BE2C (cell line): ENCODE measurements around the gene PRKX. TPM values are rescaled to one million over a fixed set of nuclear protein-coding genes. Genes with fewer than 3 reads are reported as not detected.
"Not testable (repeated sequence)": the region's sequence is repeated elsewhere in the genome, so short reads cannot be mapped to it uniquely, and the experiment has no call there.

Experiments
- DNase-seq: peaks from one replicate; pipeline ENCODE4 v3.0.0-alpha.2; 2020
- H3K27me3 ChIP-seq: fragments of 250-450 bp; sonication (Bioruptor Pico); 2 replicates; pipeline ENCODE4 v1.5.1; 2020; ENCODE audit warnings: mild to moderate bottlenecking
- H3K36me3 ChIP-seq: fragments of 250-450 bp; sonication (Bioruptor Pico); 2 replicates; pipeline ENCODE4 v1.5.1; 2020; ENCODE audit warnings: mild to moderate bottlenecking
- H3K4me1 ChIP-seq: fragments of 250-450 bp; sonication (Bioruptor Pico); 2 replicates; pipeline ENCODE4 v1.5.1; 2020
- H3K4me3 ChIP-seq: 2 replicates; pipeline ENCODE4 v1.5.1; 2011; ENCODE audit warnings: low read depth, low read length
- H3K9me3 ChIP-seq: fragments of 250-450 bp; sonication (Bioruptor Pico); 2 replicates; pipeline ENCODE4 v1.5.1; 2020
- CTCF ChIP-seq: IDR thresholded peaks from 2 replicates; pipeline ENCODE4 v1.5.1; 2012; ENCODE audit warnings: mild to moderate bottlenecking, low read depth, low read length
- polyA plus RNA-seq: library from polyadenylated mRNA; unstranded; fragments of >200 nt; gene quantifications from one replicate; pipeline ENCODE4 v1.2.1, GENCODE V29; 2012; ENCODE audit warnings: low read depth, missing spikeins; ENCODE audit not compliant: insufficient read length, insufficient read depth

The PRKX gene
- 11.8 TPM for polyA plus RNA-seq

DNA sequence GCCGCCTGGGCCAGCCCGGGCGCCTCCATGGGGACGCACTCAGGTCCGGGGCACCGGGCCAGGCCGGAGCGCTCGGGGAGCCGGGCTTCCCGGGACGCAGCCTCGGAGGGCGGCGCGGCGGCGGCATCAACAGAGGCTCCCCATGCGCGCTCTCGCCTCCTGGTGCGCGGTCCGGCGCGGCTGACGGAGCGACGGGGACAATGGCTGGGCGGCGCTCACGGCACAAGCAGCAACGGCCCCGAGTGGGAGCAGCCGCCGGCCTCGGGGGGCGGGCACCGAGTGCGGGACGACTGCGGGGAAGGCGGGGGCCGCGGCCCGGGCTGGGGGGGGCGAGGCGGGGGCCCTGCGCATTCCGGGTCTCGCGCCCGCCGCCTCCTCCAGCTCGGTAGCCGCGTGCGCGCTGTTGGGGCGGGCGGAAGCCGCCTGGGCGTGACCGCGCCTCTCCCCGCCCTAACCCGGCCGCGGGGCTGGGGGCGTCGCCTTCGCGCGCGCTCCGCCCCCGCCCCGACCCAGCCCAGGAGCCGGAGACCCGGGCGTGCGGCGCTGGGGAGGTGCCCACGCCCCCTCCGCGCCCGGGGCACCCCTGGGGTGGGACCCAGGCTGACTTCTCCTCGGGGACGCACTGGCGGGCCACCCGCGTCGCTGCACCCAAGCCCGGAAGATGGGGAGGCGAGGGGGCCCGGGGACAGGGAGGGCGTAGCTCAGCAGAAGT, at the start of gene PRKX:
TSS of gene PRKX (minus strand) at position 425 of the 712 bp plus-strand sequence. CDS start at position 29, 396 bp downstream.
- H3K36me3 ChIP-seq: no peaks in the 10 kb centered on the region
- H3K4me1 ChIP-seq: no peaks in the 10 kb centered on the region
- TF ChIP-seq CTCF: no peak
- DNase-seq: peak; percentile 65
- H3K4me3 ChIP-seq: peak within 1 kb of the TSS; percentile 60
- no peaks in the 10 kb centered on the region for H3K9me3 ChIP-seq
- no peaks in the 10 kb centered on the region for H3K27me3 ChIP-seq

- no peak for DNase-seq
- Histone ChIP-seq H3K9me3 (no peaks in the 10 kb centered on the region), H3K4me3 (no peak overlapping the region), H3K36me3 (no peaks in the 10 kb centered on the region), H3K4me1 (no peaks in the 10 kb centered on the region), H3K27me3 (no peaks in the 10 kb centered on the region)
- TF ChIP-seq CTCF: no peak
Observed at GRCh38 chrX:3763111-3763510, 49.7 kb upstream of the PRKX start.

DNA sequence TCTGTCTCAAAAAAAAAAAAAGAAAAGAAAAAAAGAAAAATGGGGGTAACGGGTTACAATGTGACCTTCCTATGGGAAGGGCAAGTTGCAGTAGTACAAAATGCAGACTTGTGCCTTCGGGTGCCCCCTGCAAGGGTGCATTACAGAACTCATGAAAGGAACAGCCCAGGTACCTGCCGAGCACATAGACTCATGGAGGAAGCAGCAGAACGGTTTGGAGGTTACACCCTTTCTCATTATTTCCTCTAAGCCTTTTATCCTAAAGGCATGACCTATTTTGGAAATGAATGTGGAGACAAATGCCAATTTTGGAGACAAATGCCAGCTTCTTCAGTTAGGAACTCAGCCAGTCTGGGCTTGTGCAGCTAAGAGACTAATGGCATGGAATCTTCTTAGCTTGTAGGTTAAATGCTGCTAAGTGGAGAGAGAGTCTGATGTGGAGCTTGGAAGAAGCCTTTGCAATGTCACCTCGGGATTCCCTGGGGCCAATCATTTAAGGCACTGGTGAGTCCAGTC, 44.1 kb upstream of the PRKX start:
- Histone ChIP-seq H3K4me1 (no peaks in the 10 kb centered on the region), H3K4me3 (no peak overlapping the region), H3K9me3 (no peaks in the 10 kb centered on the region), H3K27me3 (no peaks in the 10 kb centered on the region), H3K36me3 (no peaks in the 10 kb centered on the region)
- DNase-seq: no peak
- no peak for TF ChIP-seq CTCF

DNA sequence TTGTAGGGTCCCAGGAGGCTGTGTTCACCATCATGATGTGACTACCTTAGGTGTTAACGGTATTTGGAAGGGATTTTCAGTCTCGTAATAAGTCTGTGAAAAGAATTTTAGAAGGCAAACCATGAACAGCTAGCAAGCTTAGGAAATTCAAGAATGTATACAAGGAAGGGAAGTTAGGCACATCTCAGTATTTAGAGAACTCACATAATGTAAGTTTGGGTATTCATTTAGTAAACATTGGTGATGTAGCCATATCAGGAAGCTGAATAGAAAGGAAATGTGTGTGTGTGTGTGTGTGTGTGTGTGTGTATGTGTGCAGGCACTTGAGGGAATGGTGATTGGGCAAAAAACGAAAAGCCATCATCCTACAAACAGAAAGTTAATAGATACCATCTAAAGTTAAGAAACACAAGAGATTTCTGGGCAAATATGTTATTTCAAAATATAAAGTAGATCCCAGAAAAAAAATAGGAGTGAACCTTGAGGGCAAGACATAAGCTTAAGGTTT, 34.7 kb upstream of the PRKX start:
- no peak for TF ChIP-seq CTCF
- no peak for DNase-seq
- Histone ChIP-seq H3K36me3 (no peaks in the 10 kb centered on the region), H3K4me1 (no peaks in the 10 kb centered on the region), H3K4me3 (no peak overlapping the region), H3K27me3 (no peaks in the 10 kb centered on the region), H3K9me3 (no peaks in the 10 kb centered on the region)

GRCh38 chrX:3743801-3744439, 30.5 kb upstream of the PRKX start:
- TF ChIP-seq CTCF: no peak
- no peaks in the 10 kb centered on the region for H3K9me3 ChIP-seq
- H3K4me3 ChIP-seq: no peak overlapping the region
- DNase-seq: no peak
- no peaks in the 10 kb centered on the region for H3K4me1 ChIP-seq
- H3K36me3 ChIP-seq: no peaks in the 10 kb centered on the region
- no peaks in the 10 kb centered on the region for H3K27me3 ChIP-seq

GRCh38 chrX:3740946-3741345, 27.5 kb upstream of the PRKX start:
- H3K4me3 ChIP-seq, H3K4me1 ChIP-seq, H3K27me3 ChIP-seq, DNase-seq, H3K36me3 ChIP-seq, H3K9me3 ChIP-seq: not testable (repeated sequence)
